Prostate gland (tissue), 2 donors: ENCODE results near the gene CXCL5. TPM values are rescaled to one million over a fixed set of nuclear protein-coding genes. Genes with fewer than 3 reads are reported as not detected.

Source experiments
- DNase-seq: peaks from one replicate; pipeline ENCODE4 v3.0.0-alpha.2; 2019; ENCODE audit warnings: low spot score
- H3K27ac ChIP-seq, 2 donors: fragments of 200-600 bp; sonication (generic); 2 replicates each; pipeline ENCODE4 v1.5.1; 2017 to 2019
- H3K27me3 ChIP-seq: fragments of 200-600 bp; sonication (generic); replicated peaks from 2 replicates; pipeline ENCODE4 v1.5.1; 2019; ENCODE audit not compliant: insufficient read depth
- H3K36me3 ChIP-seq, 2 donors: fragments of 200-600 bp; sonication (generic); 1 replicate in 1 of 2; 2 replicates in 1 of 2; pipeline versions ENCODE4 v1.5.1 to v1.8.1; 2017 to 2019
- H3K4me1 ChIP-seq: fragments of 200-600 bp; sonication (generic); replicated peaks from 2 replicates; pipeline ENCODE4 v1.5.1; 2019
- H3K4me3 ChIP-seq, 2 donors: fragments of 200-600 bp; sonication (generic); 2 replicates each; pipeline ENCODE4 v1.5.1; 2017 to 2019
- H3K9me3 ChIP-seq: fragments of 200-600 bp; sonication (generic); 2 replicates; pipeline ENCODE4 v1.5.1; 2017
- POLR2A ChIP-seq: fragments of 450-650 bp; IDR thresholded peaks from one replicate; pipeline ENCODE4 v1.6.1; 2016; ENCODE audit warnings: antibody characterized with exemption, mild to moderate bottlenecking
- POLR2AphosphoS5 ChIP-seq: sonication (generic); formaldehyde crosslinking; IDR thresholded peaks from one replicate; pipeline ENCODE4 v1.6.1; 2017; ENCODE audit warnings: antibody characterized with exemption
- WGBS: methylation state at CpG from one replicate; pipeline ENCODE4 v1.1.5; 2018; 5-methylcytosine and 5-hydroxymethylcytosine counted together
- intact Hi-C: fragments of 100-400 bp; cut with DNase I; formaldehyde crosslinking; loops from one replicate; pipeline ENCODE4 v1.14.2; 2022
- total RNA-seq, 2 donors: library from RNA; depleted of rRNA; stranded (reverse); fragments of >200 nt; gene quantifications; one replicate each; pipeline ENCODE4 v1.1.0, GENCODE V29; 2016
- TF ChIP-seq, protein P1 (sequence below), 4 experiments: fragments of 200-600 bp in 2 of 4; fragments of 450-650 bp in 2 of 4; sonication (generic) in 2 of 4; IDR thresholded peaks; 1 replicate in 3 of 4; 2 replicates in 1 of 4; pipeline ENCODE4 v1.5.1; 2016 to 2019; ENCODE audit warnings: antibody characterized with exemption in 4 of 4, mild to moderate bottlenecking in 2 of 4, moderate library complexity in 2 of 4

CXCL5 gene
- total RNA-seq, 2 donors from 2014 or later: 0.14 to 0.57 TPM

DNA sequence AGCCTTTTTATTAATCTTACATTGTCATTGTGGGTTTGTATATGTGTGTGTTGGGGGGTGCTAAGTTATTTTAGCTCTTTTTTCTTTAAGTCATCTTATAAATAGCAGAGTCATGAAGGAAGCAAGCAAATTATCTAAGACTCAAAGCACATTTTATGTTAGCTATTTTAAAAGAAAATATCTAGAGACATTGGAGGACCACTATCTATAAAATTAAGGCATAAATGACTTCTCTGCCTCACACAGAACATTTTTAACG lies 6.8 kb downstream of the CXCL5 start:
- no peak overlapping the region for H3K4me3 ChIP-seq
- intact Hi-C loops: no loop called here
- no peaks in the 10 kb centered on the region for H3K27me3 ChIP-seq
- H3K36me3 ChIP-seq: no peaks in the 10 kb centered on the region
- no peak for DNase-seq
- H3K9me3 ChIP-seq: no peaks in the 10 kb centered on the region
- 90% methylated on average over 1 of the region's 1 CpG for WGBS
- no peak overlapping the region for H3K27ac ChIP-seq
- no peaks in the 10 kb centered on the region for H3K4me1 ChIP-seq
- no peak for TF ChIP-seq POLR2AphosphoS5
- no peak for TF ChIP-seq POLR2A
- TF ChIP-seq, protein P1, sequence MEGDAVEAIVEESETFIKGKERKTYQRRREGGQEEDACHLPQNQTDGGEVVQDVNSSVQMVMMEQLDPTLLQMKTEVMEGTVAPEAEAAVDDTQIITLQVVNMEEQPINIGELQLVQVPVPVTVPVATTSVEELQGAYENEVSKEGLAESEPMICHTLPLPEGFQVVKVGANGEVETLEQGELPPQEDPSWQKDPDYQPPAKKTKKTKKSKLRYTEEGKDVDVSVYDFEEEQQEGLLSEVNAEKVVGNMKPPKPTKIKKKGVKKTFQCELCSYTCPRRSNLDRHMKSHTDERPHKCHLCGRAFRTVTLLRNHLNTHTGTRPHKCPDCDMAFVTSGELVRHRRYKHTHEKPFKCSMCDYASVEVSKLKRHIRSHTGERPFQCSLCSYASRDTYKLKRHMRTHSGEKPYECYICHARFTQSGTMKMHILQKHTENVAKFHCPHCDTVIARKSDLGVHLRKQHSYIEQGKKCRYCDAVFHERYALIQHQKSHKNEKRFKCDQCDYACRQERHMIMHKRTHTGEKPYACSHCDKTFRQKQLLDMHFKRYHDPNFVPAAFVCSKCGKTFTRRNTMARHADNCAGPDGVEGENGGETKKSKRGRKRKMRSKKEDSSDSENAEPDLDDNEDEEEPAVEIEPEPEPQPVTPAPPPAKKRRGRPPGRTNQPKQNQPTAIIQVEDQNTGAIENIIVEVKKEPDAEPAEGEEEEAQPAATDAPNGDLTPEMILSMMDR (IDR thresholded peaks at IDR 0.05): no peak

DNA sequence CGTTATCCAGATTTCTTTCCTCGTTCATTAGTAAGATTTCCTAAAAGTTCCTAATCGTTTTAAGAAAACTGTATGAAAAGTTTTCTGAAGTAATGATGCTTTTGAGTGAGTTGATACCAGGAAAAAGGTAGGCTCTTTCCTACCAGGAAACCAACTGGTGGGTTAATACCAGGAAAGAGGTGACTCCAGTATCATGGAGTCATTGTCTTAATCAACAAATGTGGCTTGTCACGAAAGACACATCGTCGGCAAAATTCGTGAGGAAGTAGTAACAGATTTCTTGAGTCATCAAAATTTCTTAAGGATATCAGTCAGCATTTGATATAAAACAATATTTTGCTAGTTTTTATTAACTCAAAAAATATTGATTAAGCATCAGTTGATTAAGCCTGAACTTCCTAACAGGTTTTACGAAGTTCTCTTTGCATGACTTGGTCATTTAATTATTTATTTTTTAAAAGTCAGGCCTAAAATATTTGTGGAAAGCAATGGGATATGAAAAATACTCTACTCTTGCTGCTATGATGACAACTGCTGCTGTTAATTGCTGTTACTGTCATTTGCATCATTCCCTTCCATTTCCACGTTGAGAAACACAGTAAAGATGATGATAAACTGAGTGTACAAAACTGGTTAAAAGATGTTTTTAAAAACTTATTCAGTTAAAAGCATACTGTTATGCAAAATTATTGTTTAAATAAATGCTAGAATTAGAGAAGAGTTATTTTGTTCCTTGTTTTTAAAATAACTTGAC lies 7.3 kb downstream of the CXCL5 start:
- no peak for DNase-seq
- no peaks in the 10 kb centered on the region for H3K9me3 ChIP-seq
- no peak for TF ChIP-seq POLR2A
- TF ChIP-seq, protein P1 (IDR thresholded peaks at IDR 0.05): no peak
- no peak for TF ChIP-seq POLR2AphosphoS5
- WGBS: 91% methylated on average over 9 of the region's 9 CpGs
- no peaks in the 10 kb centered on the region for H3K27me3 ChIP-seq
- intact Hi-C loops: no loop called here
- no peaks in the 10 kb centered on the region for H3K36me3 ChIP-seq
- no peaks in the 10 kb centered on the region for H3K4me1 ChIP-seq
- no peak overlapping the region for H3K4me3 ChIP-seq
- H3K27ac ChIP-seq: no peak overlapping the region

DNA sequence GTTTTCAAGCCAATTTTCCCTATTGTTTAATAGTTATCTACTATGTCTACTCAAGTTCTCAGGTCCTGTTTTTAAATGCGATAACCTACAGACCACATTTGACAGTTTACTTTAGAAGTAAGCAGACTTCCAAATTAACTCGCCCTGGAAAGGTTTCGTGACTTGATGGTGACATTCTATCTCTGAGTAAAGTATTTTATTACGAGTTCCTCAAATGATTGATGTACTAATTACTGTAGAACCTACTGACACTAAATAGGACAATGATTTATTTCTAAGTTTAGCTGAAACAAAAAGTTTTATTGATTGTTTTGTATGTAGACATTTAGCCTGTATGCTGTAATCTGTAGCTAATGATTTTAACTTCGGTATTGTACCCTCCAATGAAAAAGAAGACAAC lies 8.5 kb downstream of the CXCL5 start:
- Histone ChIP-seq H3K27ac (no peak overlapping the region), H3K9me3 (no peaks in the 10 kb centered on the region), H3K36me3 (no peaks in the 10 kb centered on the region), H3K4me1 (no peaks in the 10 kb centered on the region), H3K4me3 (no peak overlapping the region), H3K27me3 (no peaks in the 10 kb centered on the region)
- TF ChIP-seq POLR2A (no peak), POLR2AphosphoS5 (no peak)
- TF ChIP-seq, protein P1 (IDR thresholded peaks at IDR 0.05): no peak
- 29% methylated on average over 5 of the region's 5 CpGs for WGBS
- no peak for DNase-seq
- intact Hi-C loops: no loop called here

DNA sequence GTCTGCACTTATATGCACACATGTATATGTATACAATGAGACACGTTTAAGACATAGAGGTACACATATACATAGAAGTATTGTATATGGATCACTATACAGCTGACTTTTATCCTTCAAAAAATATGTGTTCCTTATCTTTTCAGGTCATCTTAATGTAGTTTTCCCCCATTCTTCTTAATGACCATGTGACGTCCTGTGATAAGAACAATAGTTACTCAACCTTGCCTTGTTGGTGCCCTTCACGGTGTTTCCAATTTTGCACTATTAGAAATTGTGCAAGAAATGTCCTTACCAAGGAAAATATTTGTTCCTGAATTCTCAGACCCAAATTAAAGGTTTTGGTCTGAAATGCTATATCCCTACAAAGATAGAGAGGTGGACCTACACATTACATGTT lies 9.4 kb downstream of the CXCL5 start:
- TF ChIP-seq, protein P1 (IDR thresholded peaks at IDR 0.05): no peak
- TF ChIP-seq POLR2A (no peak), POLR2AphosphoS5 (no peak)
- no peak overlapping the region for H3K4me3 ChIP-seq
- H3K36me3 ChIP-seq: no peaks in the 10 kb centered on the region
- H3K27ac ChIP-seq: no peak overlapping the region
- H3K27me3 ChIP-seq: no peaks in the 10 kb centered on the region
- 70% methylated on average over 3 of the region's 3 CpGs for WGBS
- intact Hi-C loops: no loop called here
- no peaks in the 10 kb centered on the region for H3K9me3 ChIP-seq
- DNase-seq: no peak
- H3K4me1 ChIP-seq: no peaks in the 10 kb centered on the region

DNA sequence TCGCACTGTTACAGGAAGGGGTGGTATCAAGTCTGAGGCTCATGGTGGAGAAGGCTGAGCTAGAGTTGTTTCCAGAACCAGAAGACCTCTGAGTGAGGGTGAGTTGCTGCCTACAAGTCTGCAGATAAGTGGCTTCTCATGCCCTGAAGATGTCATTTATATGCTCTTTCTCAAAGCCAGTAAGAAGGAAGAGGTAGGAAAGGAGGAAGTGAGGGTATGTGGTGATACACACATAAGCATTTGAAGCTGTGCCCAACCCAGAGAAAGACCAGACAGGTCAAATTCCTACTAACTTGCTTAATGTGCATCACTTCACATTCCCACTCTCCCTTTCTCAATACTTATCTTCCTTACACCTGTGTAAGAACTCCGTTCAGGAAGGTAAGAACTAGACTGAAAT lies 10.4 kb downstream of the CXCL5 start, which contains the start of gene PPBP:
TSS of gene PPBP (minus strand) at position 130 of the 400 bp plus-strand sequence. CDS start at position 43, 87 bp downstream.
- WGBS: 76% methylated on average over 2 of the region's 2 CpGs
- no peak within 1 kb of the TSS for H3K27ac ChIP-seq
- DNase-seq: no peak
- intact Hi-C loops: no loop called here
- no peaks in the 10 kb centered on the region for H3K27me3 ChIP-seq
- no peak for TF ChIP-seq POLR2AphosphoS5
- no peak for TF ChIP-seq POLR2A
- TF ChIP-seq, protein P1 (IDR thresholded peaks at IDR 0.05): no peak
- H3K9me3 ChIP-seq: no peaks in the 10 kb centered on the region
- H3K4me1 ChIP-seq: no peaks in the 10 kb centered on the region
- H3K36me3 ChIP-seq: no peaks in the 10 kb centered on the region
- H3K4me3 ChIP-seq: no peak within 1 kb of the TSS
